HEK293 (cell line): ENCODE data around the gene DNAJC13.

ENCODE experiments used
- CTCF ChIA-PET: fragments of 350-600 bp; formaldehyde crosslinking; extraction: SDS; loops from one replicate; lab custom pipeline; 2021; ENCODE audit warnings: antibody characterized with exemption; lab: Yijun Ruan, JAX
- POLR2A ChIA-PET: fragments of 300-600 bp; formaldehyde crosslinking; extraction: SDS; loops from one replicate; lab custom pipeline; 2020; ENCODE audit warnings: antibody characterized with exemption, inconsistent platforms; lab: Yijun Ruan, JAX
- H3K27ac ChIP-seq: fragments of 200-500 bp; sonication (Bioruptor generic); 2 replicates; pipeline ENCODE4 v1.5.1; 2014; ENCODE audit warnings: low read depth, low read length, control low read depth, inconsistent platforms; ENCODE audit errors: extremely low read depth
- H3K36me3 ChIP-seq, 2 experiments: fragments of 200-500 bp in 1 of 2; sonication (Bioruptor generic) in 1 of 2; 1 replicate in 1 of 2; 2 replicates in 1 of 2; pipeline ENCODE4 v1.5.1; 2014 to 2017; ENCODE audit warnings: inconsistent platforms in 2 of 2, low read length in 2 of 2; ENCODE audit not compliant: control insufficient read depth in 2 of 2, insufficient read depth in 1 of 2
- H3K4me1 ChIP-seq: fragments of 200-500 bp; sonication (Bioruptor generic); 2 replicates; pipeline ENCODE4 v1.5.1; 2014; ENCODE audit warnings: mild to moderate bottlenecking, low read length, inconsistent platforms; ENCODE audit not compliant: control insufficient read depth, insufficient read depth
- H3K4me3 ChIP-seq: 2 replicates; pipeline ENCODE4 v1.5.1; 2011; ENCODE audit warnings: low read depth, mild to moderate bottlenecking, control low read depth, low read length, moderate library complexity
- H3K9me3 ChIP-seq: fragments of 200-500 bp; sonication (Bioruptor generic); 2 replicates; pipeline ENCODE4 v1.5.1; 2014; ENCODE audit warnings: low read depth, low read length, inconsistent platforms; ENCODE audit not compliant: control insufficient read depth, insufficient read depth
- BCL11B ChIP-seq: fragments of 450-650 bp; formaldehyde crosslinking; IDR thresholded peaks from 2 replicates; pipeline ENCODE4 v1.5.1; 2016; ENCODE audit warnings: low read depth, missing biosample characterization, missing genetic modification characterization
- GLIS1 ChIP-seq: fragments of 450-650 bp; formaldehyde crosslinking; IDR thresholded peaks from 2 replicates; pipeline ENCODE4 v1.5.1; 2016; ENCODE audit warnings: missing biosample characterization, missing genetic modification characterization
- GLIS2 ChIP-seq: fragments of 450-650 bp; formaldehyde crosslinking; IDR thresholded peaks from 2 replicates; pipeline ENCODE4 v1.5.1; 2016; ENCODE audit warnings: missing biosample characterization, missing genetic modification characterization
- HOXA7 ChIP-seq: sonication (generic); formaldehyde crosslinking; IDR thresholded peaks from 2 replicates; pipeline ENCODE4 v1.8.1; 2022; ENCODE audit warnings: missing genetic modification reagents, borderline replicate concordance
- HOXC10 ChIP-seq: sonication (generic); formaldehyde crosslinking; IDR thresholded peaks from 2 replicates; pipeline ENCODE4 v1.8.1; 2023; ENCODE audit warnings: mild to moderate bottlenecking, missing genetic modification reagents
- MEIS1 ChIP-seq: sonication (generic); formaldehyde crosslinking; IDR thresholded peaks from 2 replicates; pipeline ENCODE4 v1.8.1; 2022; ENCODE audit warnings: missing genetic modification reagents, mild to moderate bottlenecking, borderline replicate concordance
- PRDM6 ChIP-seq: fragments of 450-650 bp; formaldehyde crosslinking; IDR thresholded peaks from 2 replicates; pipeline ENCODE4 v1.5.1; 2017; ENCODE audit warnings: missing biosample characterization, missing genetic modification characterization
- REPIN1 ChIP-seq: fragments of 450-650 bp; formaldehyde crosslinking; IDR thresholded peaks from 2 replicates; pipeline ENCODE4 v1.5.1; 2017; ENCODE audit warnings: missing biosample characterization, missing genetic modification characterization, low read depth
- TRIM28 ChIP-seq: IDR thresholded peaks from 2 replicates; pipeline ENCODE4 v1.6.1; 2011; ENCODE audit warnings: low read length, control low read depth, borderline replicate concordance
- ZBTB20 ChIP-seq: fragments of 450-650 bp; formaldehyde crosslinking; IDR thresholded peaks from 2 replicates; pipeline ENCODE4 v1.5.1; 2016; ENCODE audit warnings: missing biosample characterization, missing genetic modification characterization
- ZBTB21 ChIP-seq: fragments of 450-650 bp; formaldehyde crosslinking; IDR thresholded peaks from 2 replicates; pipeline ENCODE4 v1.5.1; 2017; ENCODE audit warnings: missing biosample characterization, missing genetic modification characterization
- ZBTB48 ChIP-seq: fragments of 450-650 bp; formaldehyde crosslinking; IDR thresholded peaks from 2 replicates; pipeline ENCODE4 v1.5.1; 2016; ENCODE audit warnings: missing biosample characterization, missing genetic modification characterization
- ZNF211 ChIP-seq: fragments of 450-650 bp; formaldehyde crosslinking; IDR thresholded peaks from 2 replicates; pipeline ENCODE4 v1.5.1; 2016; ENCODE audit warnings: low read depth, missing biosample characterization, missing genetic modification characterization
- ZNF239 ChIP-seq: fragments of 450-650 bp; formaldehyde crosslinking; IDR thresholded peaks from 2 replicates; pipeline ENCODE4 v1.5.1; 2016; ENCODE audit warnings: missing biosample characterization, missing genetic modification characterization
- ZNF335 ChIP-seq: fragments of 450-650 bp; formaldehyde crosslinking; conservative IDR thresholded peaks from 2 replicates; pipeline ENCODE4 v1.5.1; 2016; ENCODE audit warnings: missing biosample characterization, missing genetic modification characterization
- ZNF37A ChIP-seq: fragments of 450-650 bp; IDR thresholded peaks from 2 replicates; pipeline ENCODE4 v1.5.1; 2018; ENCODE audit warnings: missing biosample characterization, missing genetic modification characterization
- ZNF530 ChIP-seq: fragments of 450-650 bp; formaldehyde crosslinking; IDR thresholded peaks from 2 replicates; pipeline ENCODE4 v1.5.1; 2016; ENCODE audit warnings: low read depth, missing biosample characterization, missing genetic modification characterization
- ZNF571 ChIP-seq: fragments of 450-650 bp; formaldehyde crosslinking; IDR thresholded peaks from 2 replicates; pipeline ENCODE4 v1.5.0; 2017; ENCODE audit warnings: missing biosample characterization, missing genetic modification characterization
- ZNF600 ChIP-seq: fragments of 450-650 bp; formaldehyde crosslinking; IDR thresholded peaks from 2 replicates; pipeline ENCODE4 v1.5.1; 2016; ENCODE audit warnings: missing biosample characterization, missing genetic modification characterization
- ZNF670 ChIP-seq: fragments of 450-650 bp; formaldehyde crosslinking; IDR thresholded peaks from 2 replicates; pipeline ENCODE4 v1.5.1; 2016; ENCODE audit warnings: missing biosample characterization, missing genetic modification characterization, low read depth
- ZNF677 ChIP-seq: fragments of 450-650 bp; IDR thresholded peaks from 2 replicates; pipeline ENCODE4 v1.5.0; 2018; ENCODE audit warnings: missing biosample characterization, mild to moderate bottlenecking, missing genetic modification characterization, moderate library complexity
- ZNF747 ChIP-seq: fragments of 450-650 bp; formaldehyde crosslinking; IDR thresholded peaks from 2 replicates; pipeline ENCODE4 v1.5.1; 2016; ENCODE audit warnings: missing biosample characterization, missing genetic modification characterization
- ZNF776 ChIP-seq: fragments of 450-650 bp; formaldehyde crosslinking; IDR thresholded peaks from 2 replicates; pipeline ENCODE4 v1.5.0; 2017; ENCODE audit warnings: missing biosample characterization, missing genetic modification characterization, borderline replicate concordance
- ZNF785 ChIP-seq: fragments of 450-650 bp; formaldehyde crosslinking; IDR thresholded peaks from 2 replicates; pipeline ENCODE4 v1.5.1; 2016; ENCODE audit warnings: missing biosample characterization, missing genetic modification characterization
- TF ChIP-seq, protein P1 (sequence below): fragments of 450-650 bp; formaldehyde crosslinking; IDR thresholded peaks from 2 replicates; pipeline ENCODE4 v1.5.1; 2016; ENCODE audit warnings: missing biosample characterization, missing genetic modification characterization
- TF ChIP-seq, protein P2 (sequence below): fragments of 450-650 bp; formaldehyde crosslinking; IDR thresholded peaks from 2 replicates; pipeline ENCODE4 v1.5.1; 2016; ENCODE audit warnings: missing biosample characterization, missing genetic modification characterization

The DNAJC13 gene

DNA sequence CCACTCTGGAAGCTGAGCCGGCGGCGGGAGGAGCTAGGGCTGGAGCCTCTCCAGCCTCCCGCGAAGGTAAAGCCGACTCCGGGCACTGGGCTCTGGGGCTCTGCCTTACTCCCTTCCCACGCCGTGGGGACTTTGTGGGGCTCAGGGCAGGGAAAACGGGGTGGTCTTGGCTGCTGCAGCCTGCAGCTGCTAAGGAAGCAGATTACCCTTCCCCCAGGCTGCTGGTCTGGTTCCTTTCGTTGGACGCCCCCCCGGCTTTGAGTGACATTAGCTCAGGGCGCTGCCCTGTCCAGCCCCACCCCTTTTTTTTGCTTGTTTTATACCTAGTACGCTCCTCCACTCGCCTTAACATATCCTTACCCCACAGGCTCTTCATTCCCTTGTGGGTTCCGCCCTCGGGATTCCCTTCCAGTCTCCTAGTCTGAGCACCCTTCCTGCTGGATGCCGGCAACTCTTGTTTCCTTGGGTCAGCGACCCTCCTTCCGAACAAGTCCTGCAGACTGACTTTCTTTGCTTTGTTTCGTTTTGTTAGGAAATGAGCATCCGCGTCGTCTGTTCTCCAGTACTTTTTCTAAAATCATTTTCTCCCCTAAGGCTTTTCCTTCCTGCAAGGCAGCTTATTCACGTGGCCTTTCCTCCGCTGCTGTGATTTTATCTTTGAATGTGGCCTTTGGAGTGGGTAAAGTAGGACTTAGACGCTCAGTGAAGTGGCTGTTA lies 551 bp downstream of the DNAJC13 start (continued):
- TF ChIP-seq ZNF600 (peak; percentile 27; the same call in 1 of the 2 replicates), ZBTB20 (tag by site-specific recombination) (peak; percentile 30; the same call in 1 of the 2 replicates), GLIS2 (tag by site-specific recombination) (peak; percentile 64), ZNF335 (tag by site-specific recombination) (peak; percentile 61), GLIS1 (peak; percentile 69; the same call in 1 of the 2 replicates), HOXC10 (CRISPR knock-in tag) (no peak)
- TF ChIP-seq, protein P1, sequence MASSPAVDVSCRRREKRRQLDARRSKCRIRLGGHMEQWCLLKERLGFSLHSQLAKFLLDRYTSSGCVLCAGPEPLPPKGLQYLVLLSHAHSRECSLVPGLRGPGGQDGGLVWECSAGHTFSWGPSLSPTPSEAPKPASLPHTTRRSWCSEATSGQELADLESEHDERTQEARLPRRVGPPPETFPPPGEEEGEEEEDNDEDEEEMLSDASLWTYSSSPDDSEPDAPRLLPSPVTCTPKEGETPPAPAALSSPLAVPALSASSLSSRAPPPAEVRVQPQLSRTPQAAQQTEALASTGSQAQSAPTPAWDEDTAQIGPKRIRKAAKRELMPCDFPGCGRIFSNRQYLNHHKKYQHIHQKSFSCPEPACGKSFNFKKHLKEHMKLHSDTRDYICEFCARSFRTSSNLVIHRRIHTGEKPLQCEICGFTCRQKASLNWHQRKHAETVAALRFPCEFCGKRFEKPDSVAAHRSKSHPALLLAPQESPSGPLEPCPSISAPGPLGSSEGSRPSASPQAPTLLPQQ: no peak
- TF ChIP-seq, protein P2, sequence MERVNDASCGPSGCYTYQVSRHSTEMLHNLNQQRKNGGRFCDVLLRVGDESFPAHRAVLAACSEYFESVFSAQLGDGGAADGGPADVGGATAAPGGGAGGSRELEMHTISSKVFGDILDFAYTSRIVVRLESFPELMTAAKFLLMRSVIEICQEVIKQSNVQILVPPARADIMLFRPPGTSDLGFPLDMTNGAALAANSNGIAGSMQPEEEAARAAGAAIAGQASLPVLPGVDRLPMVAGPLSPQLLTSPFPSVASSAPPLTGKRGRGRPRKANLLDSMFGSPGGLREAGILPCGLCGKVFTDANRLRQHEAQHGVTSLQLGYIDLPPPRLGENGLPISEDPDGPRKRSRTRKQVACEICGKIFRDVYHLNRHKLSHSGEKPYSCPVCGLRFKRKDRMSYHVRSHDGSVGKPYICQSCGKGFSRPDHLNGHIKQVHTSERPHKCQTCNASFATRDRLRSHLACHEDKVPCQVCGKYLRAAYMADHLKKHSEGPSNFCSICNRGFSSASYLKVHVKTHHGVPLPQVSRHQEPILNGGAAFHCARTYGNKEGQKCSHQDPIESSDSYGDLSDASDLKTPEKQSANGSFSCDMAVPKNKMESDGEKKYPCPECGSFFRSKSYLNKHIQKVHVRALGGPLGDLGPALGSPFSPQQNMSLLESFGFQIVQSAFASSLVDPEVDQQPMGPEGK: 0 out of 2 replicates have a peak, but pooled peaks have one; percentile 1

DNA sequence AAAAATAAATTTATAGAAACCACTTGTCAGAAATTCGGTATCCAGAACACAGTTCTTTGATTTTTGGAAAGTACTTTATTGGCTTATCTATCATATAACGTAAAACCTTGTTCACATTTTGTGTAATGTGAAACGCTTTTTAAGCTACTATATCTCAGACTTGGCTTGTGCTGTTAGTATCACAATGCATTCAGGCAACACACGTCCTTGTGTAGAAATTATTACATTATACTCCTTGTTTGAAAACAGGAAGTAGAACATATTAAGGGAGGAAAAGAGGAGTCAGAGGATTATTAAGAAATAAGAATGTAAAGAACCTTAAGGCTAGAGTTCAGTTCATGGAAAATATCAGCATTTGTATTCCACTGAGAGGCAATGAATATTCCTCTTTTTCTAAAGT lies 1.6 kb downstream of the DNAJC13 start:
- no peaks in the 10 kb centered on the region for H3K36me3 ChIP-seq
- H3K4me3 ChIP-seq: peak overlapping the region; percentile 99
- ChIA-PET POLR2A (no interaction called here), CTCF (interaction anchor here (0.7 kb wide), 1 partner anchor 1152 kb away, joined by 3 read pairs; no protein-coding TSS in a partner anchor)
- H3K4me1 ChIP-seq: no peaks in the 10 kb centered on the region
- no peaks in the 10 kb centered on the region for H3K9me3 ChIP-seq
- no peak overlapping the region for H3K27ac ChIP-seq
- TF ChIP-seq PRDM6 (tag by site-specific recombination): peak; percentile 83
- TF ChIP-seq ZNF571 (tag by site-specific recombination): no peak

- no peak overlapping the region for H3K4me3 ChIP-seq
- ChIA-PET POLR2A (no interaction called here), CTCF (no interaction called here)
- no peaks in the 10 kb centered on the region for H3K36me3 ChIP-seq
- no peaks in the 10 kb centered on the region for H3K4me1 ChIP-seq
- H3K9me3 ChIP-seq: no peaks in the 10 kb centered on the region
- TF ChIP-seq TRIM28 (no peak), ZNF670 (tag by site-specific recombination) (no peak), ZNF530 (tag by site-specific recombination) (no peak), MEIS1 (CRISPR knock-in tag) (no peak), REPIN1 (tag by site-specific recombination) (no peak), ZNF776 (tag by site-specific recombination) (no peak), ZNF785 (tag by site-specific recombination) (no peak), ZBTB20 (tag by site-specific recombination) (no peak), ZNF747 (tag by site-specific recombination) (no peak), ZBTB21 (tag by site-specific recombination) (no peak), ZNF677 (tag by site-specific recombination) (no peak), HOXA7 (CRISPR knock-in tag) (no peak), ZNF37A (tag by site-specific recombination) (no peak), ZNF239 (tag by site-specific recombination) (no peak), ZNF211 (no peak), BCL11B (tag by site-specific recombination) (no peak), ZBTB48 (tag by site-specific recombination) (no peak)
- no peak overlapping the region for H3K27ac ChIP-seq
Measured at GRCh38 chr3:132421832-132422231, 4.5 kb downstream of the DNAJC13 start.
